Liver (tissue), 9 donors: Measurements from ENCODE around the gene INTS6. TPM values are rescaled to one million over a fixed set of nuclear protein-coding genes. Genes with fewer than 3 reads are reported as not detected.

Experiments used
- DNase-seq: peaks from one replicate; pipeline ENCODE4 v3.0.0-alpha.2; 2017; ENCODE audit warnings: low spot score
- H3K27ac ChIP-seq, 2 donors: one replicate each; pipeline ENCODE4 v1.7.0; 2013; ENCODE audit warnings: inconsistent platforms in 2 of 2, low read length in 2 of 2, control low read depth in 1 of 2, low read depth in 1 of 2, mild to moderate bottlenecking in 1 of 2
- H3K27me3 ChIP-seq, 4 donors: one replicate each; pipeline versions ENCODE4 v1.6.1 to v1.7.0; 2013; ENCODE audit warnings: low read length in 3 of 4, inconsistent platforms in 1 of 4, mild to moderate bottlenecking in 1 of 4, moderate library complexity in 1 of 4; ENCODE audit not compliant: control insufficient read depth in 4 of 4, insufficient read depth in 4 of 4
- H3K36me3 ChIP-seq, 4 donors: one replicate each; pipeline versions ENCODE4 v1.6.1 to v1.7.0; 2013; ENCODE audit warnings: low read length in 3 of 4, mild to moderate bottlenecking in 3 of 4, low read depth in 1 of 4, moderate library complexity in 1 of 4; ENCODE audit not compliant: control insufficient read depth in 4 of 4, insufficient read depth in 3 of 4
- H3K4me1 ChIP-seq, 4 donors: one replicate each; pipeline versions ENCODE4 v1.6.1 to v1.7.0; 2013; ENCODE audit warnings: low read length in 3 of 4, mild to moderate bottlenecking in 3 of 4, moderate library complexity in 1 of 4; ENCODE audit not compliant: control insufficient read depth in 4 of 4, insufficient read depth in 4 of 4
- H3K4me3 ChIP-seq, 3 donors: one replicate each; pipeline versions ENCODE4 v1.6.1 to v1.7.0; 2013; ENCODE audit warnings: low read length in 3 of 3, control low read depth in 1 of 3, low read depth in 1 of 3, mild to moderate bottlenecking in 1 of 3
- H3K9ac ChIP-seq, 2 donors: one replicate each; pipeline ENCODE4 v1.7.0; 2013; ENCODE audit warnings: low read length in 2 of 2, mild to moderate bottlenecking in 2 of 2, moderate library complexity in 2 of 2, control low read depth in 1 of 2, low read depth in 1 of 2
- H3K9me3 ChIP-seq, 4 donors: one replicate each; pipeline versions ENCODE4 v1.6.1 to v1.7.0; 2013; ENCODE audit warnings: low read length in 3 of 4; ENCODE audit not compliant: control insufficient read depth in 4 of 4
- ATF3 ChIP-seq: IDR thresholded peaks from 2 replicates; pipeline ENCODE4 v1.6.1; 2016; ENCODE audit warnings: antibody characterized with exemption
- CTCF ChIP-seq: fragments of 150-350 bp; IDR thresholded peaks from 2 replicates; pipeline ENCODE4 v1.5.1; 2017; ENCODE audit warnings: improper control_type of control experiment, low read depth, low read length; ENCODE audit not compliant: missing input control
- EGR1 ChIP-seq, 2 donors: IDR thresholded peaks; 2 replicates each; pipeline ENCODE4 v1.6.1; 2016 to 2018; ENCODE audit warnings: antibody characterized with exemption in 2 of 2, low read depth in 2 of 2
- FOXA1 ChIP-seq: IDR thresholded peaks from 2 replicates; pipeline ENCODE4 v1.6.1; 2016; ENCODE audit warnings: antibody characterized with exemption
- FOXA2 ChIP-seq: IDR thresholded peaks from 2 replicates; pipeline ENCODE4 v1.6.1; 2016; ENCODE audit warnings: antibody characterized with exemption
- GABPA ChIP-seq, 2 donors: IDR thresholded peaks in 1 of 2; conservative IDR thresholded peaks in 1 of 2; 2 replicates each; pipeline ENCODE4 v1.6.1; 2016; ENCODE audit warnings: antibody characterized with exemption in 2 of 2, mild to moderate bottlenecking in 1 of 2, moderate library complexity in 1 of 2
- HNF4A ChIP-seq, 2 donors: conservative IDR thresholded peaks; 2 replicates each; pipeline ENCODE4 v1.6.1; 2016; ENCODE audit warnings: antibody characterized with exemption in 2 of 2, mild to moderate bottlenecking in 2 of 2
- JUND ChIP-seq, 2 donors: IDR thresholded peaks; 2 replicates each; pipeline ENCODE4 v1.6.1; 2016; ENCODE audit warnings: antibody characterized with exemption in 2 of 2
- NR2F2 ChIP-seq: IDR thresholded peaks from 2 replicates; pipeline ENCODE4 v1.6.1; 2016; ENCODE audit warnings: antibody characterized with exemption
- RAD21 ChIP-seq, 2 donors: IDR thresholded peaks; 2 replicates each; pipeline ENCODE4 v1.6.1; 2016; ENCODE audit warnings: antibody characterized with exemption in 2 of 2, mild to moderate bottlenecking in 2 of 2
- RXRA ChIP-seq, 2 donors: IDR thresholded peaks; 2 replicates each; pipeline ENCODE4 v1.6.1; 2017 to 2018; ENCODE audit warnings: antibody characterized with exemption in 2 of 2, mild to moderate bottlenecking in 1 of 2
- TAF1 ChIP-seq: conservative IDR thresholded peaks from 2 replicates; pipeline ENCODE4 v1.6.1; 2016; ENCODE audit warnings: antibody characterized with exemption, mild to moderate bottlenecking
- YY1 ChIP-seq: IDR thresholded peaks from 2 replicates; pipeline ENCODE4 v1.6.1; 2016; ENCODE audit warnings: antibody characterized with exemption, mild to moderate bottlenecking
- ZBTB33 ChIP-seq: IDR thresholded peaks from 2 replicates; pipeline ENCODE4 v1.6.1; 2016; ENCODE audit warnings: antibody characterized with exemption
- WGBS: extraction: QIAGEN DNeasy Blood & Tissue Kit; methylation state at CpG from one replicate; pipeline ENCODE4 v1.1.7; 2013; 5-methylcytosine and 5-hydroxymethylcytosine counted together
- polyA plus RNA-seq, 2 donors: library from polyadenylated mRNA; stranded (reverse) in 1 of 2; unstranded in 1 of 2; fragments of 200-250 nt in 1 of 2; fragments of >200 nt in 1 of 2; fragmentation: Nextera tagmentation in 1 of 2; extraction: Ambion mirVana in 1 of 2; gene quantifications; one replicate each; pipeline versions ENCODE4 v1.2.1 to v1.2.3, GENCODE V29; 2013 to 2015
- total RNA-seq, 2 donors: library from RNA; depleted of rRNA; stranded (reverse); fragments of >200 nt; gene quantifications; one replicate each; pipeline ENCODE4 v1.2.3, GENCODE V29; 2014
- TF ChIP-seq, protein P1 (sequence below): IDR thresholded peaks from 2 replicates; pipeline ENCODE4 v1.6.1; 2016; ENCODE audit warnings: antibody characterized with exemption
- donor health status: healthy.
- donor health status: healthy.
- donor health status: healthy.
- donor health status: healthy.
- donor health status: healthy.

The INTS6 gene
- total and polyA plus RNA-seq, 4 donors: 11.4 to 61.4 (median 18.8) TPM

DNA sequence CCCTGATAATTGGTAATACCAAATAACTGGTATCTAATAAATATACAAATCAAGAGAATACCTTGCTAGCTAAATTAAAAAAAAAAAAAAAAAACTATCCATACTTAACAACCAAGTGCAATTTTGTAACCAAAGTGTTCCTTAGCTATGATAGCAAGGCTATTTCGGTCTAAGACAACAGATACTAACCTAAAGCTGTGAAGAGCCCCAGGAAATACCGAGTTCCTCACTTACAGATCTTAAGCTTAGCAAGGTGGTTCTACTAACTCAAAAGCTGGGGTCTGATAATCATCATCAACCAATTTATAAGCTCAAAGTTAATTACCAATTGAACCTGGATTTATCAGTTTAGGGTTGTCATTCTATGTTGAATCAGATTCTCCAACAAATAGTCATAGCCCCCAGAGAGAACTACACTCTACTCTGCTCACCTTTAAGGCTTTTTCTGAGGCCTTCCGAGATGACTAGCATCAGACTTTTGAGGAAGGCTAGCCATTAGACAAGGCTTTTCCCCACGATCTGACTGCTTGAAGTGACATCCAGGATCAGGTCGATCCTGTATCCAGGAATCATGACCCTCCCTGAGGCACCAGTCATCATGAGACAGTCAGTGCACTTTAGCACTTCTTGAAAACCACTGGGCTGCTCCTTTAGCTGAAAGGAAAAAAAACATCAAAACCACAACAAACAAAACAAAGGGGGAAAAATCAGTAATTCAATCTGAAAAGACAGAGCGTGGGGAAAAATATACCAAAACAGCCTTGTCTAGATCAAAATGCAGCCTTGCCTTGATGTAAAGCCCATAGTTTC lies 31.9 kb downstream of the INTS6 start:
- no peak for DNase-seq
- Histone ChIP-seq H3K9me3 (no peaks in the 10 kb centered on the region), H3K27ac (no peak overlapping the region), H3K4me1 (peaks cover 1 to 32% (median 11%) of the 10 kb centered on the region in 4 donors), H3K4me3 (no peak overlapping the region), H3K36me3 (peaks cover 0 to 10% (median 6%) of the 10 kb centered on the region in 4 donors), H3K27me3 (no peaks in the 10 kb centered on the region), H3K9ac (no peak overlapping the region)
- 89% methylated on average over 6 of the region's 6 CpGs for WGBS
- TF ChIP-seq CTCF (no peak), JUND (IDR thresholded peaks at IDR 0.05) (no peak), RAD21 (IDR thresholded peaks at IDR 0.05) (no peak), EGR1 (IDR thresholded peaks at IDR 0.05; ENCODE audit: low read depth in 2 of 2) (no peak), ATF3 (no peak)

DNA sequence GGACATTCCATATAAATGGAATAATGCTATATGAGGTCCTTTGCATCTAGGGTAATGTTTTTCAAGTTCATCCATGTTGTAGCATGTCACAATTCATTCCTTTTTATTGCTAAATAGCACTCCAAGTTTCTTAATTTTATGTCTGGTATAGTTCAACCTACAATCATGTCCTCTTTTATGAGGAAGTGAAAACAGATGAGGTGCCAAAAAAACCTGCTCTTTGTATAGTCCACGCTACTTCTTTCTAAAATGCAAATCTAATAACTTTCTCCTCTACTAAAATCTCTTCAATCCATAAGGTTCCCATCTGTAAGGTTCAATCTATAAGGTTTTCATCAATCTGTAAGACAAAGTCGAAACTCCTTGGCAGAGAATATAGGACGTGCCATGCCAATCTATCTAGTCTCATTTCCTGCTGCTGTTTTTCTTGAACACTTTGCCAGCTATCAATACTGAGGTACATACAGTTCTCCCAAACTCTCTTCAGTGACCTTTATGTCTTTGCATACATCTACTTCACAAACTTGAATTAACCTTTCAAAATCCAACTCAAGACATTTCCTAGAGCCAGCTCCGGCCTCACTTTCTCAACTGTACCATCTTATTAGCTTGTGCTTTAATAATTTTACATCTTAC lies 33.7 kb downstream of the INTS6 start:
- Histone ChIP-seq H3K4me3 (no peak overlapping the region), H3K36me3 (peaks cover 0 to 10% (median 6%) of the 10 kb centered on the region in 4 donors), H3K4me1 (peaks cover 1 to 33% (median 8%) of the 10 kb centered on the region in 4 donors), H3K27me3 (no peaks in the 10 kb centered on the region), H3K9me3 (no peaks in the 10 kb centered on the region), H3K27ac (no peak overlapping the region), H3K9ac (no peak overlapping the region)
- no peak for TF ChIP-seq HNF4A (conservative IDR thresholded peaks at IDR 0.05)
- no peak for TF ChIP-seq JUND (IDR thresholded peaks at IDR 0.05)
- TF ChIP-seq FOXA1: no peak
- TF ChIP-seq YY1: no peak
- no peak for TF ChIP-seq CTCF
- TF ChIP-seq TAF1: no peak
- no peak for TF ChIP-seq FOXA2
- no peak for TF ChIP-seq ZBTB33
- TF ChIP-seq GABPA (IDR thresholded peaks at IDR 0.05 in 1 of 2, conservative IDR thresholded peaks at IDR 0.05 in 1 of 2): no peak
- no peak for TF ChIP-seq ATF3
- no peak for TF ChIP-seq RXRA (IDR thresholded peaks at IDR 0.05)
- TF ChIP-seq, protein P1, sequence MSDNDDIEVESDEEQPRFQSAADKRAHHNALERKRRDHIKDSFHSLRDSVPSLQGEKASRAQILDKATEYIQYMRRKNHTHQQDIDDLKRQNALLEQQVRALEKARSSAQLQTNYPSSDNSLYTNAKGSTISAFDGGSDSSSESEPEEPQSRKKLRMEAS: no peak
- no peak for TF ChIP-seq NR2F2
- no peak for TF ChIP-seq RAD21 (IDR thresholded peaks at IDR 0.05)
- WGBS: 82% methylated on average over 4 of the region's 4 CpGs
- DNase-seq: no peak
